Measurements from ENCODE around the gene MTMR12. TPM values are rescaled to one million over a fixed set of nuclear protein-coding genes. Genes with fewer than 3 reads are reported as not detected.

The MTMR12 gene
- total and polyA plus RNA-seq, 2 of the 4 experiments (the other 2 are of a cell fraction), result 11.1 to 21.3 TPM

GRCh38 chr5:32270178-32270577 is 42.6 kb downstream of the MTMR12 start:
- Histone ChIP-seq H3K23ac (ENCODE audit: low read depth, low read length) (no peak overlapping the region), H3K4me1 (ENCODE audit: control insufficient read depth, insufficient read depth, low read length) (peaks cover 5% of the 10 kb centered on the region), H3K4me3 (ENCODE audit: insufficient read depth, low read depth, low read length) (no peak overlapping the region), H3K14ac (replicated peaks; ENCODE audit: low read depth, low read length) (no peak overlapping the region), H2AK9ac (replicated peaks; ENCODE audit: low read depth, low read length, poor library complexity) (no peak overlapping the region), H2BK120ac (ENCODE audit: low read depth, low read length) (no peak overlapping the region), H3K9me1 (ENCODE audit: insufficient read depth, low read length) (peaks cover 4% of the 10 kb centered on the region; the same call in 1 of the 2 replicates), H3K27ac (ENCODE audit: insufficient read depth, low read length) (no peak overlapping the region), H2AK5ac (ENCODE audit: low read depth, low read length) (no peak overlapping the region), H3K36me3 (ENCODE audit: control insufficient read depth, insufficient read depth, low read length) (peaks cover 22% of the 10 kb centered on the region), H4K91ac (ENCODE audit: insufficient read depth, low read depth, low read length) (no peak overlapping the region), H4K20me1 (ENCODE audit: insufficient read depth, low read length) (no peaks in the 10 kb centered on the region), H3K9ac (ENCODE audit: low read depth, low read length) (no peak overlapping the region), H2BK15ac (ENCODE audit: low read depth, low read length) (no peak overlapping the region), H2BK20ac (ENCODE audit: low read depth, low read length) (no peak overlapping the region), H4K5ac (ENCODE audit: low read depth, low read length) (no peak overlapping the region), H4K8ac (ENCODE audit: low read depth in 2 of 2, low read length in 2 of 2) (no peak overlapping the region), H2AFZ (replicated peaks; ENCODE audit: low read length, poor library complexity) (no peak overlapping the region), H3K4ac (ENCODE audit: low read depth, low read length) (no peak overlapping the region), H2BK5ac (ENCODE audit: low read depth, low read length, poor library complexity, severe bottlenecking) (no peak overlapping the region), H3K9me3 (ENCODE audit: control insufficient read depth, insufficient read depth, low read length) (no peaks in the 10 kb centered on the region), H3K18ac (ENCODE audit: low read depth, low read length) (no peak overlapping the region), H3K56ac (ENCODE audit: extremely low read depth, insufficient read depth, low read length) (no peak overlapping the region), H3K27me3 (ENCODE audit: control insufficient read depth, insufficient read depth, low read length) (no peaks in the 10 kb centered on the region), H3K79me1 (ENCODE audit: low read depth in 1 of 2, low read length in 2 of 2) (peaks cover 5 to 6% of the 10 kb centered on the region in 2 experiments; a peak in 2 of 4 replicates), H3K4me2 (ENCODE audit: low read depth, low read length) (no peak overlapping the region)
- no peak for TF ChIP-seq CEBPB (IDR thresholded peaks at IDR 0.05; ENCODE audit: low read depth, low read length)
- TF ChIP-seq RAD21 (IDR thresholded peaks at IDR 0.05; ENCODE audit: low read length), result no peak
- no peak for TF ChIP-seq BHLHE40 (IDR thresholded peaks at IDR 0.05; ENCODE audit: low read depth, low read length)
- TF ChIP-seq ELK1 (IDR thresholded peaks at IDR 0.05; ENCODE audit: borderline replicate concordance, low read depth, low read length), result no peak
- TF ChIP-seq USF2 (IDR thresholded peaks at IDR 0.05; ENCODE audit: low read depth, low read length), result no peak
- TF ChIP-seq POLR2A (IDR thresholded peaks at IDR 0.05; ENCODE audit: low read depth, low read length), result no peak
- TF ChIP-seq NFE2L2 (IDR thresholded peaks at IDR 0.05; ENCODE audit: low read depth, low read length), result no peak
- no peak for TF ChIP-seq RFX5 (IDR thresholded peaks at IDR 0.05; ENCODE audit: low read depth, low read length)
- no peak for TF ChIP-seq CTCF (conservative IDR thresholded peaks at IDR 0.05; ENCODE audit: low read depth, low read length)
- no peak for TF ChIP-seq SMC3 (IDR thresholded peaks at IDR 0.05; ENCODE audit: low read depth, low read length)
- TF ChIP-seq CHD1 (IDR thresholded peaks at IDR 0.05; ENCODE audit: low read depth, low read length), result no peak
- no peak for TF ChIP-seq MAFK (IDR thresholded peaks at IDR 0.05; ENCODE audit: low read depth, low read length)
- no peak for TF ChIP-seq FOS (IDR thresholded peaks at IDR 0.05; ENCODE audit: low read depth, low read length)
- TF ChIP-seq RCOR1 (IDR thresholded peaks at IDR 0.05; ENCODE audit: insufficient replicate concordance, low read length), result no peak
- TF ChIP-seq MAZ (IDR thresholded peaks at IDR 0.05; ENCODE audit: borderline replicate concordance, low read depth, low read length), result no peak
- no peak for TF ChIP-seq MXI1 (IDR thresholded peaks at IDR 0.05; ENCODE audit: borderline replicate concordance, low read depth, low read length)
- CTCF ChIA-PET, result no interaction called here
- ATAC-seq (ENCODE audit: low read depth) (no peak), DNase-seq (no peak)
- intact Hi-C loops (cut with micrococcal nuclease) (no loop called here), dilution Hi-C loops (cut with HindIII; ENCODE audit: low sequenced_read_pairs, unreplicated experiment) (no loop called here), in situ Hi-C loops (cut with MboI; ENCODE audit: low sequenced_read_pairs) (no loop called here)
- no TSS peak for BruUV-seq (replicated peaks)
- POLR2A ChIA-PET (ENCODE audit: unreplicated experiment), result no interaction called here
- no CpG with 5 or more reads among the region's 4 CpGs for WGBS, 2 experiments (ENCODE audit: extremely low coverage in 2 of 2, insufficient read length in 1 of 2)

Measured in IMR-90 (cell line).